A549 (cell line): ENCODE results near the gene CEPT1.

Source experiments
- CTCF ChIP-seq: fragments of >200 bp; sonication (Bioruptor Twin); formaldehyde crosslinking; IDR thresholded peaks from 3 replicates; pipeline ENCODE4 v1.5.1; 2016
- KDM1A ChIP-seq: fragments of 200-600 bp; sonication (generic); IDR thresholded peaks from 2 replicates; pipeline ENCODE4 v1.6.1; 2016; ENCODE audit warnings: low read depth, mild to moderate bottlenecking
- PHF8 ChIP-seq: fragments of 200-600 bp; sonication (generic); IDR thresholded peaks from 2 replicates; pipeline ENCODE4 v1.6.1; 2016; ENCODE audit warnings: low read depth, mild to moderate bottlenecking, antibody characterized with exemption, moderate library complexity, borderline replicate concordance
- POLR2A ChIP-seq: IDR thresholded peaks from 2 replicates; pipeline ENCODE4 v1.6.1; 2012; ENCODE audit warnings: mild to moderate bottlenecking, low read length
- RAD21 ChIP-seq, 2 experiments: fragments of >200 bp in 1 of 2; sonication (Bioruptor Twin) in 1 of 2; formaldehyde crosslinking in 1 of 2; IDR thresholded peaks in 1 of 2; conservative IDR thresholded peaks in 1 of 2; 2 replicates in 1 of 2; 3 replicates in 1 of 2; pipeline ENCODE4 v1.6.1; 2012 to 2018; ENCODE audit warnings: inconsistent platforms in 1 of 2
- SMC3 ChIP-seq: fragments of >200 bp; sonication (Bioruptor Twin); formaldehyde crosslinking; IDR thresholded peaks from 3 replicates; pipeline ENCODE4 v1.6.1; 2018; ENCODE audit warnings: inconsistent platforms
- USF2 ChIP-seq: fragments of 450-650 bp; IDR thresholded peaks from 2 replicates; pipeline ENCODE4 v1.6.1; 2014; ENCODE audit warnings: antibody characterized with exemption
- ZNF302 ChIP-seq: fragments of 250-450 bp; sonication (Bioruptor Pico); IDR thresholded peaks from 2 replicates; pipeline ENCODE4 v1.9.0; 2021; ENCODE audit warnings: inconsistent platforms, mild to moderate bottlenecking, moderate library complexity

GRCh38 chr1:111216751-111217150 lies 76.7 kb downstream of the CEPT1 start:
- TF ChIP-seq ZNF302 (no peak), CTCF (no peak), SMC3 (no peak), USF2 (no peak), RAD21 (conservative IDR thresholded peaks at IDR 0.05 in 1 of 2, IDR thresholded peaks at IDR 0.05 in 1 of 2) (no peak), KDM1A (no peak), POLR2A (no peak), PHF8 (no peak)
